ENCODE measurements around the gene MMP24.

DNA sequence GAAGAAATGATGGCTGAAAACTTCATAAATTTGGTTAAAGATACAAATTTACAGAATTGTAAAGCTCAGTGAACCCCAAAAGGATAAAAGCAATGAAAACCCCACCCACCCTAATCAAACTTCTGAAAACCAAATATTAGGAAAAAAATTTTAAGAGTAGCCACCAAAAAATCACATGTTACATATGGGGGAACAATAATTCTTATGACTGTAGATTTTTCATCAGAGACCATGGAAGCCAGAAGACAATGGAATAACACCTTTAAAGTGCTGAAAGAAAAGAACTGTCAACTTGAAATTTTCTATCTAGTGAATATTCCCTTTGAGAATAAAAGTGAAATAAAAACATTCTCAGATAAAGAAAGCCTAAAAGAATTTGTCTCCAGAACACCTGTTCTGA is 30.2 kb upstream of the MMP24 start:
- TF ChIP-seq, protein P1, sequence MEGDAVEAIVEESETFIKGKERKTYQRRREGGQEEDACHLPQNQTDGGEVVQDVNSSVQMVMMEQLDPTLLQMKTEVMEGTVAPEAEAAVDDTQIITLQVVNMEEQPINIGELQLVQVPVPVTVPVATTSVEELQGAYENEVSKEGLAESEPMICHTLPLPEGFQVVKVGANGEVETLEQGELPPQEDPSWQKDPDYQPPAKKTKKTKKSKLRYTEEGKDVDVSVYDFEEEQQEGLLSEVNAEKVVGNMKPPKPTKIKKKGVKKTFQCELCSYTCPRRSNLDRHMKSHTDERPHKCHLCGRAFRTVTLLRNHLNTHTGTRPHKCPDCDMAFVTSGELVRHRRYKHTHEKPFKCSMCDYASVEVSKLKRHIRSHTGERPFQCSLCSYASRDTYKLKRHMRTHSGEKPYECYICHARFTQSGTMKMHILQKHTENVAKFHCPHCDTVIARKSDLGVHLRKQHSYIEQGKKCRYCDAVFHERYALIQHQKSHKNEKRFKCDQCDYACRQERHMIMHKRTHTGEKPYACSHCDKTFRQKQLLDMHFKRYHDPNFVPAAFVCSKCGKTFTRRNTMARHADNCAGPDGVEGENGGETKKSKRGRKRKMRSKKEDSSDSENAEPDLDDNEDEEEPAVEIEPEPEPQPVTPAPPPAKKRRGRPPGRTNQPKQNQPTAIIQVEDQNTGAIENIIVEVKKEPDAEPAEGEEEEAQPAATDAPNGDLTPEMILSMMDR (conservative IDR thresholded peaks at IDR 0.05; ENCODE audit: low read length), result no peak
- no peak for TF ChIP-seq EZH2phosphoT487 (IDR thresholded peaks at IDR 0.05; ENCODE audit: borderline replicate concordance, low read depth, low read length)
